NOMO-1 (cell line): ENCODE measurements around the gene FIBIN.
"Not testable (repeated sequence)": the region's sequence is repeated elsewhere in the genome, so short reads cannot be mapped to it uniquely, and the experiment has no call there.

Source experiments
- DNase-seq, 2 experiments: peaks; one replicate each; lab custom pipeline; 2025; ENCODE audit not compliant: unreplicated experiment in 2 of 2; lab: John Stamatoyannopoulos, UW

Gene FIBIN

DNA sequence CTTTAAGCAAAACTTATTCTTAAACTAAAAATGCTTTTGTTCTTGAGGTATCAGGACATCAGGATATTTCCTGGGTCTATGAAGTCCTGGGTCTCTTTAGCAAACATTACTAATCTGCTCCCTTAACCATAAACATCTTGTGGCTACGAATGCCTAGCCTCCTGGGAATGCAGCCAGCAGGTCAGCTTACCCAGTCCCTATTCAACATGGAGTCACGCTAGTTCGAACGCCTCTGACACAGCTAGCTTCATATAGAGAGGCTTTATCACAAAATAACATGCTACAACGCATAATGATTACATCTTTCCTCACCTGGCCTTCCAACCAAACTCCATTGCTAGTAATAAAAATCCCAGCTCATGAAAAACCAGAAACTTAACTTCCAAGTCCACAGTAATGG, 17.5 kb upstream of the FIBIN start:
- no peak for DNase-seq

DNA sequence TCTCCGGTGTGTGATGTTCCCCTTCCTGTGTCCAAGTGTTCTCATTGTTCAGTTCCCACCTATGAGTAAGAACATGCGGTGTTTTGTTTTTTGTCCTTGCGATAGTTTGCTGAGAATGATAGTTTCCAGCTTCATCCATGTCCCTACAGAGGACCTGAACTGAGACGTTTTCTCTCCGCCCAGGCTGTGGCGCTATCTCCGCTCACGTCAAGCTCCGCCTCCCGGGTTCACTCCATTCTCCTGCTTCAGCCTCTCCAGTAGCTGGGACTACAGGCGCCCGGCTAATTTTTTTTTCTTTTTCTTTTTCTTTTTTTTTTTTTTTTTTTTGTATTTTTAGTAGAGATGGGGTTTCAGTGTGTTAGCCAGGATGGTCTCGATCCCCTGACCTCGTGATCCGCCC, 16.7 kb upstream of the FIBIN start:
- not testable (repeated sequence) for DNase-seq

DNA sequence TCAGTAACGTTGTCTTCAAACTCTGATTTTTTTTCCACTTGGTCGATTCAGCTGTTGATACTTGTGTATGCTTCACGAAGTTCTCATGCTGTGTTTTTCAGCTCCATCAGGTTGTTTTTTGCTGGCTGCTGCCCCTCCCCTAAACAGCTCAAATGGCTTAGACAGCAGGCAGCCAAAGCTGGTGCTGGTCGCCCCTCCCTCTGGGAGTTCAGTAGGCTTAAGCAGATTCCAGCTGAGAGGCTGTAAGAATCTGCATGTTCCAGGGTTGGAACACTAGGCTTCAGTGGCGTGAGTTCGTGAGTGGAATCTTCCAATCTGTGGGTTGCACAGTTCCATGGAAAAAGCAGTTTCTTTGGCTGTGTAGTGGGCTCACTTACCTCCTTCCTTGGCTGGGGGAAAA, 10.3 kb upstream of the FIBIN start:
- DNase-seq = no peak

DNA sequence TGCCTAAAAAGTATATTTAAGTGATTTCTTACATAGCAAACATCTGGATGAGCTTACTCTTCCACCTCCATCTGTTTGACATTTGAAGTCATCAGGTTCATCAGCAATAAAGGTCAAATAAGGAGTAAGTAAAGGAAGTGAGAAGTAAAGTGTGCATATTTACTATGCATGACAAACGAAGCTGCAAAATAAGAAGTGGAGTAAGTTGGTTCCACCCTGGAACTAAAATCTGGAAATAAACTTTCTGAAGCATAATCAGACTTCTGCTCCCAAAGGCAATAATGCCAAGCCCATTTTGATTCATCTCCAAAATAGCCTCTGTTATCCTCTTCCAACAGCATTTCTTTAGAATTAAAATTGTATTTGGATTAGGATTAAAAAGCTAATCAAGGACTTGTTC, 8.4 kb upstream of the FIBIN start:
- DNase-seq = no peak

DNA sequence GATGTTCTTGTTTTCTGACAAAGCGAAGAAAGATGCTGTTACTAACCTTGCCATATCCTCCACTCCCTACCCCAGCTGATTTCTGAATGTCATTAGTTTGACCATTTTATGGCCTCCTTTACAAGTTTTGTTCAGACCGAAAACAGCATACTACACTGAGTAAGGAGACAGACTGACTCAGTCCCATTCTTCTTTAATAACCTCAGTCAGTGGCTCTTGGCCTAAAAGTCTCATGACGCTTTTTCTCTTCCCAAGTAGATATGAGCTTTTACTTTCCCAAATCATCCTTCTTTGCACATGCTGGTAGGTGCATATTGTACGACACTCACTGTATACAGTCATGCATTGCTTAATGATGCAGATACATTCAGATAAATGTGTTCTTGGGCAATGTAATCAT, 8.0 kb upstream of the FIBIN start:
- no peak for DNase-seq

DNA sequence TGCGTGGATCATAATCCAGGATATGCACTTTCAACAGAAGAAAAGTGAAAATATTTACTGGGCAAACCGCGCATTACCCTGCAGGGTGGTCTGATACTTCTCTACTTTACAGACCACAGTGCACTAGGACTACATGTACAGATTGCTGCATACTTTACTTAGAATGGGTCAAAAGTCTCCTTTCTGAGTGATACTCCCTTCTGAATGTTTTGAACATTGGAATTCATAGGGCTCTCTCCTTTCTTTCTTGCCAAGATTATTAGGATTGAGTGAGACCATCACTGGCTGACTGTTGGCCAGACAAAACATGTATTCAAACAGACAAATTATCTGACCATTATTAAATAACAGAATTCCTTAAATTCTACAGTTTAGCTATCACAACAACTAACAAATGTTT, 6.6 kb upstream of the FIBIN start:
- no peak for DNase-seq

DNA sequence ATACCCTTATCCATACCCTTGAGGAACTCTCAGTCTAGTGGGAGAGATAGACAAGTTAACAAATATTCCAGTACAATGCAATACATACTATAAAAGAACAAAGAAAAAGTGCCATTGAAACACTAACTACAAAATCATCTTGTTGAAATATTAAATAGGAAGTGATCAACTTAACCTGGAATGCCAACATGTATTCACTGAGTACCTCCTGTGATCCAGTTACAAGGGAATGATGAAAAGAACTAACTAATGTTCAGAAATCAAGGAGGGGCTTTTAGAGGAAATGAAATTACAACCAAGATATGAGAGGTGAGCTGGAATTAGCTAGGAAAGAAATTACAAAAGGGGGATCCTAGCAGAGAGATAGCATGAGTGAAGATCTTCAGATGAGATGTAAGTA, 6.2 kb upstream of the FIBIN start:
- no peak for DNase-seq

DNA sequence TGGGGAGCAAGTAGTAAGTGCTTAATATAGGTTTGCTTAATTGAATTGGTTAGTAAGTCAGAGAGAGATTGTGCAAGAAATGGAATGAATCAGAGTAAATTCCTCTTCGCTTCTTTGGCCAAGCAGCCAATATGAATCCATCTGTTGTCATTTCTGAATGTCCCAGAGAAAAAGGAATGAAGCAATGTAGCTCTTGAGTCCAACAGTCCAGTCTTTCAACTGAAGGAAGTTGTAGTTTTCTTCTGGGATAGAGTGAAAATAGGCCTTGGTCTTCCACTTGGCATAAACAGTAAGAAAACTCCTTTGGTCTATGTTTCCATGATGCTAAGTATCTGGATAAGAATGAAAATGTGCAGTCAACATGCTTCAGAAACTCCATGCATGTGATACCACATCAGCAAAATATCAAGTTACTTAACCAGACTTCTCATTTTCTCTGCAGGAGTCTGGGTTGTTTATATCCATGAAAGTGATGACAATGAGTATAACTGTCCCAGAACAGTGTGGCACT, 1.8 kb upstream of the FIBIN start:
- DNase-seq = peak in 1 of 2 experiments; percentile 6

DNA sequence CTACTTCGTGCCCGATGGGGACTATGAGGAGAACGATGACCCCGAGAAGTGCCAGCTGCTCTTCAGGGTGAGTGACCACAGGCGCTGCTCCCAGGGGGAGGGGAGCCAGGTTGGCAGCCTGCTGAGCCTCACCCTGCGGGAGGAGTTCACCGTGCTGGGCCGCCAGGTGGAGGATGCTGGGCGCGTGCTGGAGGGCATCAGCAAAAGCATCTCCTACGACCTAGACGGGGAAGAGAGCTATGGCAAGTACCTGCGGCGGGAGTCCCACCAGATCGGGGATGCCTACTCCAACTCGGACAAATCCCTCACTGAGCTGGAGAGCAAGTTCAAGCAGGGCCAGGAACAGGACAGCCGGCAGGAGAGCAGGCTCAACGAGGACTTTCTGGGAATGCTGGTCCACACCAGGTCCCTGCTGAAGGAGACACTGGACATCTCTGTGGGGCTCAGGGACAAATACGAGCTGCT, 751 bp downstream of the FIBIN start:
- DNase-seq = no peak

DNA sequence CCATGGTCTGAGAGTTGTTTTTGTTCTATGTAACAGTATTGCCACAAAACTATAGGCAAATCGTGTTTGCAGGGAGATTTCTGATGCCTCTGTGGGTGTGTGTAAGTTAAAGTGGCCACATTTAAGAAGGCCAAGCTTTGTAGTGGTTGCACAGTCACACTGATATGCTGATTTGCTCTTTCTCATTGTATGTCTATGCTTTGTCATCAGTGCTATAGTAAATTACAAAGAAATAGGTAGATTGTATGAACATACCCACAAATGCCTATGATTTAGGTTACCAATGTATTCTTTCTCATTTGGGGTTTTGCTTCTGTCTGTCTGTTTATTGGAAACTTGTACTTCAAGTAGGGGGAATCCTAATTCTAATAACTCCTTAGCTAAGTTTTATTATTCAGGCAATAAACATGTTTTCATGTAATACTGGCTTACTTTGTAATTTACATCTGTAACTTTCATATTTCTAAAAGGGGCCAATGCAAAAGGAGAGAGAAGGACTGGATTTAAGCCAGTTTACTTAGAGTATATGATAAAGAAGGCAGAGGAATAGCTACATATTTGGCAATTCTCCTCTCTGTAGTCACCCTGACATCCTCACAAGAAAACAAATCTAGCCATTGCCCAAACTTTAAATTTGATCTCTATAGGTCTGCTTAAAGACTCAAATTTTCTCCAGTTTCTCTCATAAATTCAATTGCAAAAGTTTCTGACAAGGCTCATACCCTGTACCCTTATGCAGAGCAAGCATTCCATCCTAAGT, 2.0 kb downstream of the FIBIN start:
- DNase-seq = no peak

DNA sequence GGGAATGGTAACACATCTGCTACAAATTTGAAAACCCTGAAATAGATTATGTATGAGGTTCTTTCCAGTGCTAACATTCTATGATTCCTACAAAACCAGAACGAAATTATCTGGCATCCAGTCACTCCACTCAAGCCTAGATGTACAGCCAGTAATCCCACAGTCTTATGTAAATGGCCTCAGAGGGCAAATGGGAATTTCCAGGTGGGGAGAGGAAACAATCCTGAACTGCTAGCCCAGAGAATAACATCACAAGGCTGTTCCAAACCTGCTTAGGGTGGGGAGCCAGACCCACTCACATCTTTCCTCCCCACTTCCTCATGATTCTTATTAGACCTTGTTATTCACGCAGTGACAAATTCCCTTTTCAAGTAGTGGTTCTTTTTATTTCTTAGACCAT, 3.5 kb downstream of the FIBIN start:
- no peak for DNase-seq

DNA sequence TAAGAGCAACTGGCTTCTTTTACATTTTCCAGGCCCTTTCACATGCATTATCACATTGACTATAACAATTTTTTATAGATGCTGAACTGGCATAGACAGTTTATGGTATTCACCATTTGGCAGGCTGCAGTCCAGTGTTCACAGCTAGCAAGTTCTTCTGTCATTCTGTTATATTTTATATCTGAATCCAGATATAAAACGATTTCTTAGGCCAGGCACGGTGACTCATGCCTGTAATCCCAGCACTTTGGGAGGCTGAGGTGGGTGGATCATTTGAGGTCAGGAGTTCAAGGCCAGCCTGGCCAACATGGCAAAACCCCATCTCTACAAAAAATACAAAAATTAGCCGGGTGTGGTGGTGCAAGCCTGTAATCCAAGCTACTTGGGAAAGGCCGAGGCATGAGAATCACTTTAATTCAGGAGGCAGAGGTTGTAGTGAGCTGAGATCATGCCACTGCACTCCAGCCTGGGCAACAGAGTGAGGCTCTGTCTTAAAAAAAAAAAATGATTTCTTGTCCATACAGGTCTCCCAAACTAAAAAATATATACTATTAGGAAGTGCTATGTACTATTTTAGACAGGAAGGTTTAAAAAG, 7.3 kb downstream of the FIBIN start:
- not testable (repeated sequence) for DNase-seq

DNA sequence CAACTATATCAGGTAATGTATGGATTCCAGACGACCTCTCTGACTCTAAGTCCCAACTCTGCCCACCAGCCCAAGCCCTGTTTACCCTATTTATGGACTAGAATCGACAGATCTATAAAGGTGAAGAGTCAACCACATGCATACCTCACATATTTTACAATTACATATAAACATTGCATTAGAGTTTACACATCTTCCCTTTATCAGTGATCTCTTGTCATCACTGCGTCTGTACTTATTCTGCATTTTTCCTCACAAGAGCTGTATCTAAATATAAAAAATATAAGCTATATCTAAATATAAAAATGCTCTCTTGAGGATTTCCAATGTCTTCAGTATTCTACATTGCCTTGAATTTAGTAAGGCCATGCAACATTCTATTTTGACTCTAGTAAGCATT, 8.5 kb downstream of the FIBIN start:
- no peak for DNase-seq

DNA sequence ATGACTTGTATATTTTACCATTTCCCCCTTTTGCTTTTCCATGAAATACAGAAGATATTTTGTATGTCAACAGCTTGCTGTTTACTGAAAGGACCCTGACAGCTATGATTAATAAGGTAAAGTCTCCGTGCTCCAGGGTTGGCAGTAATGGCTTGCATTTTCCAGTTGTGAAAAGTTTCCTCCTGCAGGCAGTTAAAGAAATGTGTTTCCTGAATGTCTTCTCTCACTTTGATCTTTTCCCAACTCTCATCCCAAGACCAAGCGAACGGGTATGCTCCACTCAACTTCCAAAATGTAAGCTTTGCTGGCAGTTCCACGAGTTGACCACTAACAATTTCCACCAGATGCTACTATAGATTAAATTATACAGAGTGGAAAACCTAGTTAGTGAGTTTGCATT, 8.9 kb downstream of the FIBIN start:
- DNase-seq = no peak

DNA sequence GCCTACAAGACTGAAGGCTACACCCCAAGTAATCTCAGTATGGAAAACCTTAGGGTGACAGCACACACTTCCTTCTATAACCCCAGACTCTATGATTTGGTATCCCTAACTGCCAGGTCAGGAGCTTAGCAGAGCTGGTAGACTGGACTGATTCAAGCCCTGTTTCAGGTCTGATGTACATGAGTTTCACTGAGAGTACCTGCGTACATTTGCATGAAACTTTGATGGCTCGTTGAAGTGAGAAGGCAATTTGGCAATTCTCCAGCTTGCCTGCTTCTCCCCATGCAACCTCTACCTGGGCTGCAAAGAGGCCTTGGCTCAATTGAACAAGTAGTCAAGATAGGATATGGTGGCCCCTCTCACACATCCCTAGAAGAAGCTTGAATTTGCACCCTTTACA, 10.2 kb downstream of the FIBIN start:
- no peak for DNase-seq

DNA sequence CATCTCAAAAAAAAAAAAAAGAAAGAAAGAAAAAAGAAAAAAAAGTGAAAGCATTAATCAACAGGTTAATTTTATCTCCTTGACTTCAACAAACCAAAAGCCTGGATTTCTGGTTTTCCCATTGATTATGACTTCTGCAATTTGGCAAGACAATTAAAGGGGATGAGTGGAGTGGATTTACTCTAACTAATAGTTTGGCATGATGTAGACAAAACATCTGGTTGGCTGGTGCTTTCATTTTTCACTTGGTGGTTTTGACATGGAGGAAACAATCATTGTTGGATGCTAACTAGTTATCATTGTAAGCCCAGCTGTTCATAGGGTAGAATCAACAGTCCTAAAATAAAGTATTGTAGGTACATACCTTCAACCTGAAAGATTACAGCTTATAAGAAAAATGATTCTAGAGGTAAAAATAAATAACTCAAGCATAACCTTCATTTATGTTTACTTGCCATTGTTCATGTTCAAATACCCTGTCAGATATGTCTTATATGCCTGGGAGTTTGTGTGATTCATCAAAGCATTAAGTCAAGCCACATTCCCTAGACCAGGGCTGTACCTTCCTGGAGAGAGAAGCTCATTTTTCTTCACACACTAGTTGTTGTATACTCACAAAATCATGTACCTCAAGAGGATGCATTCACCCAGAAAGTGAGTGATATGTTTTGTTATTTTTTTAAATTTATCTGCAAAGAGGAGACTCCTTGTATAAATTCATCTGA, 15.1 kb downstream of the FIBIN start:
- DNase-seq = no peak

DNA sequence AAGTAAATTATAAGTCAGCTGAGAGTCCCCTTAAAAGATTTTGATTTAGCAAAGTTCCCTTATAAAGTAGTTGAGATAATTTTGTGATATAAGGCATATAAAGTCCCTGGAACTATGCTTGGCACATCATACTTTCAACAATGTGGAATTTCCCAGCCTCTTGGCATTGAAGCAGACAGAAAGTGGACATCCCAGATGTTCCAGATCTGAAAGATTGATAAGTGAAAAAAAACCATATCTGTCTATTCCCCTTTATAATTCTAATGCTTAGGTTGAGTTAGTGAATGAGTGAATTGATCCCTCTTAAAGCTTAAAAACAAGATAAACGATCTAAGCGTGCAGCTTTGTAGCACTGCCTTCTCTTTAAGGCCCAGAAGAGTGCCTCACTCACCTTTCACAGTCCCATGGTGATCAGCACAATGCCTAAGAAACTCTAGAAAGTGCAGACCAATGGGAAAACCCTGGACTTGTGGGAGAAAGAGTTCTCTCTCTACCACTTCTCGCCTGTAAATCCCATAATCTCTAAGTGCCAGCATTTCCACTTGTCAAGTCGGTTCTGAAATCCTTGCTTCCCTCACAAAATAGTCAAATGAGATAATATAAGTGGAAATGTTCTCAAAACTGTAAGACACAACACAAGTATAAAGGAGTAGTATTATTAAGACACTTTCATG, 17.8 kb downstream of the FIBIN start:
- DNase-seq = no peak

DNA sequence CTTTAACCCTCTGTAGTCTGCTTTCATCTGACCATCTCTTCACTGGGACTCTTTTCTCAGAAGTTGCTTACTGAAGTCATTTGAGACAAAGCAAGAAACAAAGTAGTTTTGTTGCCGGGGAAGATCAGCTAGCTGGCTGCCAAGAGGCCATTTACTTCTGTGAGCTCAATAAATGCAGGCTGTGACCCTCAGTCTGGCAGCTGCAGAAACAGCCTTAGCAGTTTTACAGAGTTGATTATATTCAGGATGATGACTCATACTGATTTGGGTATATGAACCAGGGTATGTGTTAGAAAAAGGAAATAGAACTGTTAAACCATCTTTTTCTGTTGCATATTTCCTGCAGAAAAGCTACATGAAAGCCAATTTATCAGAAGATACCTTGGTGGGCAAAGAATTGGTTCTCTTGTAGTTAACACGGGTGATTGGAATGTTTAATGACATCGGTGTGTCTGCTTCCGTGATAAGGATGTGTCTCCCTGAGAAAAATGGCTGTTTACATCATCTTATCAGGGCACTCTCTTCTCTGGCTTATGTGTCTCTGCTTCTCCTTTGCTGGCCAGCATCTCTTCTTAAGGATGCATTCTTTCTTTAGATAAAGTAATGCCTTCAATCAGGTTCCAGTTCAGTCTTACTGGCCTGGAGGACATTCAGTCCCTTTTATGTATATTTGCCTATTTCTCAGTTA, 18.5 kb downstream of the FIBIN start:
- peak; percentile 6 to 27 for DNase-seq

DNA sequence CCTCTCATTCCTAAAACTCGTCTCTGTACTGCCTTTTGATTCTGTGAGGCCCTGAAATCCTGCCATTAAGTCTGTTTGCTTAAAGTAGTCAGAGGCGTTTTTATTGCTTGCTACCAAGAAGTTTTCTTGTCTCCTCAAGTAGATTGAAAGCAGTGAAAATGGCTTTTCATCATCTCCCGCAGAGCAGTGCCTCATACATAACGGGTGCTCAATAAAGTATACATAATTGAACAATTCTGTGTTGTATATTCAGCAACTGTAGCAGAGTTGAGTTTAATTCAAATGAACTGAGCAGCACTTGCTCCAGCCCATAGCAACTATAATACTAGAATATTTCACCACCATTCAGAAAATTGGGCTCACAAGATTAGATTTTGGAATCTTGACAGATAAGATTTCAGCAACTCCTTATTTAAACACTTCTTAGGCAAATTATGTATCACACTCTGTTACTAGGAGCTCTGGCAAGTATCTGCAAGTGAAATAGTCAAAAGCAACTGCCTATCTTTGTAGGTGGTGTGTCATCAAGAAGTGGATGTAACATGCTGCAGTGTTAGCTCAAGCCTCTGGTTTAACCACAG, 20.0 kb downstream of the FIBIN start:
- no peak for DNase-seq

DNA sequence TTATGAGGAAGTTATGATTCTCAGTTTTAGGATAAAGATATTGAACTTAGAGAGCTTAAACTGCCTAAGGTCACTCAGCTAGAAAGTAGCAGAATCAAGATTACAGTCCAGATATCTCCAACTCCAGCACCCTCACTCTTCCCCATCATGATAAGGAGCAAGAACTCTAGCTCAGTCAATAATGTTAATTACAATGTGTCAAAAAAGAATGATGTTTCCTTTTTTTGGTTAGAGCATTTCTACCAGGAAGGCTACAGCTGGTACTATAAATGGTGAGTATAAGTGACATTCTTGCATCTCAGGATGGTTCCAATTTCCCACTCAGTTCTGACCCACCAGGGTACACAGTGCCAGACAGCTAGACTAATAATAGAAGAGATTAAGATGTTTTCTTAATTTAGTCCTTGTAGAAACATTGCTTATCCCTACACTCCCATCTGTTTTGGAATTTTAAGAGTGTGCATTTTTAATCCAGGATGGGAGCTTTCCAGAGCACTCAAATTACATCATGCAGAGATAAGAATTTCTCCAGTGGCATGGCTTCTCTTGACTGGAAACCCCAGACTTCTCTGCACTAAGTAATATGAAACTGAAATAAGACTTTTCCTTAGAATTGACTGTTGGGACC, 25.1 kb downstream of the FIBIN start:
- DNase-seq = no peak
